ENCODE measurements around the gene ZNF574. TPM values are rescaled to one million over a fixed set of nuclear protein-coding genes. Genes with fewer than 3 reads are reported as not detected.

Gene ZNF574
- total RNA-seq, 1 experiment from 2014 or later, result 24.6 TPM

DNA sequence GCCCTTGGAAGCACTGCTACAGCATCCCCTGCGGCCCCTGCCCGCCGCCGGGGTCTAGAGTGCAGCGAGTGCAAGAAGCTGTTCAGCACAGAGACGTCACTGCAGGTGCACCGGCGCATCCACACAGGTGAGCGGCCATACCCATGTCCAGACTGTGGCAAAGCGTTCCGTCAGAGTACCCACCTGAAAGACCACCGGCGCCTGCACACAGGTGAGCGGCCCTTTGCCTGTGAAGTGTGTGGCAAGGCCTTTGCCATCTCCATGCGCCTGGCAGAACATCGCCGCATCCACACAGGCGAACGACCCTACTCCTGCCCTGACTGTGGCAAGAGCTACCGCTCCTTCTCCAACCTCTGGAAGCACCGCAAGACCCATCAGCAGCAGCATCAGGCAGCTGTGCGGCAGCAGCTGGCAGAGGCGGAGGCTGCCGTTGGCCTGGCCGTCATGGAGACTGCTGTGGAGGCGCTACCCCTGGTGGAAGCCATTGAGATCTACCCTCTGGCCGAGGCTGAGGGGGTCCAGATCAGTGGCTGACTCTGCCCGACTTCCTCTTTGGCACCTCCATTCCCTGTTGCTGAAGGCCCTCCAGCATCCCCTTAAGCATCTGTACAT, 4.9 kb downstream of the ZNF574 start:
- Histone ChIP-seq H3K9ac (ENCODE audit: low read length) (no peak overlapping the region), H3K9me3 (ENCODE audit: control insufficient read depth in 1 of 2, insufficient read depth in 1 of 2, low read depth in 1 of 2, low read length in 2 of 2) (no peaks in the 10 kb centered on the region), H4K20me1 (ENCODE audit: insufficient read depth) (peaks cover 3% of the 10 kb centered on the region; the same call in 1 of the 2 replicates), H3K27ac (ENCODE audit: low read depth, low read length) (no peak overlapping the region; the same call in 1 of the 2 replicates), H3K4me1 (ENCODE audit: control insufficient read depth in 1 of 2, insufficient read depth in 2 of 2, low read length in 2 of 2) (peaks cover 7 to 23% of the 10 kb centered on the region in 2 experiments), H3K27me3 (ENCODE audit: insufficient read depth, low read length) (no peaks in the 10 kb centered on the region), H3K9me2 (ENCODE audit: insufficient read depth) (no peaks in the 10 kb centered on the region), H3K36me3 (ENCODE audit: control insufficient read depth in 1 of 2, insufficient read depth in 2 of 2, low read length in 2 of 2) (peaks cover 19 to 30% of the 10 kb centered on the region in 2 experiments), H3K4me2 (ENCODE audit: low read length) (no peak overlapping the region), H3K79me2 (ENCODE audit: insufficient read depth, low read length) (peaks cover 54% of the 10 kb centered on the region), H3K4me3 (replicated peaks in 1 of 2; ENCODE audit: low read depth in 1 of 2, low read length in 2 of 2) (no peak overlapping the region), H2AFZ (ENCODE audit: low read depth, low read length, poor library complexity, severe bottlenecking) (no peak overlapping the region)
- ATAC-seq (no peak), DNase-seq (ENCODE audit: low read depth, low spot score) (no peak)
- intact Hi-C loops (cut with micrococcal nuclease), result no loop called here
- ChIA-PET CTCF (interaction anchor here (1.1 to 1.3 kb wide), 2 partner anchors 11 to 52 kb away, joined by 3 to 4 read pairs; no protein-coding TSS in a partner anchor), RAD21 (ENCODE audit: low non-redundant PET in 1 of 2, low total read pairs in 2 of 2, uncharacterized antibody in 2 of 2, unreplicated experiment in 2 of 2) (no interaction called here), POLR2A (interaction anchor here (1.1 kb wide), 1 partner anchor 123 kb away, joined by 3 read pairs; no protein-coding TSS in a partner anchor)
- TF ChIP-seq, protein P1, sequence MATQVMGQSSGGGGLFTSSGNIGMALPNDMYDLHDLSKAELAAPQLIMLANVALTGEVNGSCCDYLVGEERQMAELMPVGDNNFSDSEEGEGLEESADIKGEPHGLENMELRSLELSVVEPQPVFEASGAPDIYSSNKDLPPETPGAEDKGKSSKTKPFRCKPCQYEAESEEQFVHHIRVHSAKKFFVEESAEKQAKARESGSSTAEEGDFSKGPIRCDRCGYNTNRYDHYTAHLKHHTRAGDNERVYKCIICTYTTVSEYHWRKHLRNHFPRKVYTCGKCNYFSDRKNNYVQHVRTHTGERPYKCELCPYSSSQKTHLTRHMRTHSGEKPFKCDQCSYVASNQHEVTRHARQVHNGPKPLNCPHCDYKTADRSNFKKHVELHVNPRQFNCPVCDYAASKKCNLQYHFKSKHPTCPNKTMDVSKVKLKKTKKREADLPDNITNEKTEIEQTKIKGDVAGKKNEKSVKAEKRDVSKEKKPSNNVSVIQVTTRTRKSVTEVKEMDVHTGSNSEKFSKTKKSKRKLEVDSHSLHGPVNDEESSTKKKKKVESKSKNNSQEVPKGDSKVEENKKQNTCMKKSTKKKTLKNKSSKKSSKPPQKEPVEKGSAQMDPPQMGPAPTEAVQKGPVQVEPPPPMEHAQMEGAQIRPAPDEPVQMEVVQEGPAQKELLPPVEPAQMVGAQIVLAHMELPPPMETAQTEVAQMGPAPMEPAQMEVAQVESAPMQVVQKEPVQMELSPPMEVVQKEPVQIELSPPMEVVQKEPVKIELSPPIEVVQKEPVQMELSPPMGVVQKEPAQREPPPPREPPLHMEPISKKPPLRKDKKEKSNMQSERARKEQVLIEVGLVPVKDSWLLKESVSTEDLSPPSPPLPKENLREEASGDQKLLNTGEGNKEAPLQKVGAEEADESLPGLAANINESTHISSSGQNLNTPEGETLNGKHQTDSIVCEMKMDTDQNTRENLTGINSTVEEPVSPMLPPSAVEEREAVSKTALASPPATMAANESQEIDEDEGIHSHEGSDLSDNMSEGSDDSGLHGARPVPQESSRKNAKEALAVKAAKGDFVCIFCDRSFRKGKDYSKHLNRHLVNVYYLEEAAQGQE (IDR thresholded peaks at IDR 0.05; ENCODE audit: low read depth), result no peak
- TF ChIP-seq, protein P2, sequence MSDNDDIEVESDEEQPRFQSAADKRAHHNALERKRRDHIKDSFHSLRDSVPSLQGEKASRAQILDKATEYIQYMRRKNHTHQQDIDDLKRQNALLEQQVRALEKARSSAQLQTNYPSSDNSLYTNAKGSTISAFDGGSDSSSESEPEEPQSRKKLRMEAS (IDR thresholded peaks at IDR 0.05), result no peak
- no peak for TF ChIP-seq ZNF274 (IDR thresholded peaks at IDR 0.05; ENCODE audit: low read depth, low read length)
- TF ChIP-seq SP1 (IDR thresholded peaks at IDR 0.05; ENCODE audit: low read depth), result no peak
- no peak for TF ChIP-seq TCF7L2 (IDR thresholded peaks at IDR 0.05; ENCODE audit: borderline replicate concordance, extremely low read depth, insufficient read depth, insufficient read length)
- TF ChIP-seq POLR2A (IDR thresholded peaks at IDR 0.05; ENCODE audit: borderline replicate concordance, extremely low read depth, insufficient read depth, insufficient read length), result no peak
- no peak for TF ChIP-seq JUND (IDR thresholded peaks at IDR 0.05)
- no peak for TF ChIP-seq SIN3A (IDR thresholded peaks at IDR 0.05; ENCODE audit: low read depth)
- no peak for TF ChIP-seq FOSL1 (IDR thresholded peaks at IDR 0.05; ENCODE audit: low read depth)
- TF ChIP-seq CTCF (IDR thresholded peaks at IDR 0.05 in 2 of 3, conservative IDR thresholded peaks at IDR 0.05 in 1 of 3; ENCODE audit: borderline replicate concordance in 1 of 3, insufficient read depth in 1 of 3, low read depth in 2 of 3, low read length in 2 of 3), result no peak
- no peak for TF ChIP-seq EGR1 (IDR thresholded peaks at IDR 0.05; ENCODE audit: low read depth)
- TF ChIP-seq ZFX (IDR thresholded peaks at IDR 0.05), result no peak
- no TSS peak for BruUV-seq (replicated peaks)

Data from HCT116 (cell line).